Measurements from ENCODE around the gene SNX9. TPM values are rescaled to one million over a fixed set of nuclear protein-coding genes. Genes with fewer than 3 reads are reported as not detected.
"Not testable (repeated sequence)": the region's sequence is repeated elsewhere in the genome, so short reads cannot be mapped to it uniquely, and the experiment has no call there.

SNX9 gene
- total RNA-seq, 1 experiment from 2014 or later = 35.3 TPM

- DNase-seq (ENCODE audit: extremely low read depth, low read depth) = no peak
Measured at GRCh38 chr6:157909282-157909664, 86.2 kb downstream of the SNX9 start.

- DNase-seq (ENCODE audit: extremely low read depth, low read depth) = no peak
Measured at GRCh38 chr6:157911278-157911677, 88.2 kb downstream of the SNX9 start.

- no peak for DNase-seq (ENCODE audit: extremely low read depth, low read depth)
Measured at GRCh38 chr6:157911786-157912185, 88.7 kb downstream of the SNX9 start.

GRCh38 chr6:157912326-157912725 is 89.3 kb downstream of the SNX9 start:
- DNase-seq (ENCODE audit: extremely low read depth, low read depth) = no peak

- DNase-seq (ENCODE audit: extremely low read depth, low read depth) = no peak
Measured at GRCh38 chr6:157921685-157922367, 98.8 kb downstream of the SNX9 start.

GRCh38 chr6:157925771-157926170 is 102.7 kb downstream of the SNX9 start:
- no peak for DNase-seq (ENCODE audit: extremely low read depth, low read depth)

GRCh38 chr6:157927011-157927410 is 104.0 kb downstream of the SNX9 start:
- DNase-seq (ENCODE audit: extremely low read depth, low read depth) = no peak

GRCh38 chr6:157928428-157928827 is 105.4 kb downstream of the SNX9 start:
- no peak for DNase-seq (ENCODE audit: extremely low read depth, low read depth)

- no peak for DNase-seq (ENCODE audit: extremely low read depth, low read depth)
Measured at GRCh38 chr6:157929076-157929475, 106.0 kb downstream of the SNX9 start.

- no peak for DNase-seq (ENCODE audit: extremely low read depth, low read depth)
Measured at GRCh38 chr6:157929765-157930319, 106.8 kb downstream of the SNX9 start.

GRCh38 chr6:157935786-157936185 is 112.7 kb downstream of the SNX9 start:
- no peak for DNase-seq (ENCODE audit: extremely low read depth, low read depth)

- no peak for DNase-seq (ENCODE audit: extremely low read depth, low read depth)
Measured at GRCh38 chr6:157937318-157937717, 114.3 kb downstream of the SNX9 start.

GRCh38 chr6:157937916-157938315 is 114.9 kb downstream of the SNX9 start:
- DNase-seq (ENCODE audit: extremely low read depth, low read depth) = no peak

- DNase-seq (ENCODE audit: extremely low read depth, low read depth) = not testable (repeated sequence)
Measured at GRCh38 chr6:157940375-157941036, 117.5 kb downstream of the SNX9 start.

GRCh38 chr6:157941101-157941863 is 118.2 kb downstream of the SNX9 start:
- DNase-seq (ENCODE audit: extremely low read depth, low read depth) = no peak

- no peak for DNase-seq (ENCODE audit: extremely low read depth, low read depth)
Measured at GRCh38 chr6:157942351-157942750, 119.3 kb downstream of the SNX9 start.

GRCh38 chr6:157943249-157943963 is 120.4 kb downstream of the SNX9 start:
- no peak for DNase-seq (ENCODE audit: extremely low read depth, low read depth)

- DNase-seq (ENCODE audit: extremely low read depth, low read depth) = no peak
Measured at GRCh38 chr6:157943964-157944283, 120.9 kb downstream of the SNX9 start.

GRCh38 chr6:157944983-157945931 is 122.2 kb downstream of the SNX9 start:
- DNase-seq (ENCODE audit: extremely low read depth, low read depth) = no peak
